ENCODE results near the gene LACTB. TPM values are rescaled to one million over a fixed set of nuclear protein-coding genes. Genes with fewer than 3 reads are reported as not detected.
"Not testable (repeated sequence)": the region's sequence is repeated elsewhere in the genome, so short reads cannot be mapped to it uniquely, and the experiment has no call there.

Gene LACTB
- polyA plus RNA-seq, 4 donors = 15.4 to 24.3 (median 18.8) TPM

DNA sequence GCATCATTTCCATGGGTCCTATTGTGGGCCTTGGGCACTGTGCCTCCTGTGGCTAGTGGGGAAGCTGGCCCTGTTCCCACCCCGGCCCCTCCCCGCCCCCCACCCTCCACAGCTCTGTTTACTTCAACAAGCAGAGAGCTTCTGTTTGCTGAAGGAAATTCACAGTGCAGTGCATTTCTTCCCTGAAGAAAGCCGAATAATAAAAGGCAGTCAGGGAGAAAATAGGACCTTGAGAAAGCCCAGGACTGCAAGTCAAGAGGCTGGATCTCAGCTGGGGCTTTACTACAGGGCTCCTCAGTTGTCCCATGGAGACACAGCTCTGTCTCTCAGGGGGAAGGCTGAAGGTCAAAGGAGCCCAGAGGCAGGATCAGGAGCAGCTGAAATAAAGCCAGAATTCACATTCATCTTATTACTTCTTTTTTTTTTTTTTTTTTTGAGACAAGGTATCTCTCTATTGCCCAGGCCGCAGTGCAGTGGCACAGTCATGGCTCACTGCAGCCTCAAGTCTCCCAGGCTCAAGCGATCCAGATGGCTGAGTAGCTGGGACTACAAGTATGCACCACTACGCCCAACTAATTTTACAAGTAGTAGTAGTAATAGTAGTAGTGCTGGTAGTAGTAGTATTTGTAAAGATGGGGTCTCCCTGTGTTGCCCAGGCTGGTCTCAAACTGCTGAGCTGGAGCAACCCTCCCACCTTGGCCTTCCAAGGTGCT, 33.0 kb upstream of the LACTB start:
- no peak for DNase-seq (ENCODE audit: low read depth in 4 of 4, low spot score in 2 of 4)

DNA sequence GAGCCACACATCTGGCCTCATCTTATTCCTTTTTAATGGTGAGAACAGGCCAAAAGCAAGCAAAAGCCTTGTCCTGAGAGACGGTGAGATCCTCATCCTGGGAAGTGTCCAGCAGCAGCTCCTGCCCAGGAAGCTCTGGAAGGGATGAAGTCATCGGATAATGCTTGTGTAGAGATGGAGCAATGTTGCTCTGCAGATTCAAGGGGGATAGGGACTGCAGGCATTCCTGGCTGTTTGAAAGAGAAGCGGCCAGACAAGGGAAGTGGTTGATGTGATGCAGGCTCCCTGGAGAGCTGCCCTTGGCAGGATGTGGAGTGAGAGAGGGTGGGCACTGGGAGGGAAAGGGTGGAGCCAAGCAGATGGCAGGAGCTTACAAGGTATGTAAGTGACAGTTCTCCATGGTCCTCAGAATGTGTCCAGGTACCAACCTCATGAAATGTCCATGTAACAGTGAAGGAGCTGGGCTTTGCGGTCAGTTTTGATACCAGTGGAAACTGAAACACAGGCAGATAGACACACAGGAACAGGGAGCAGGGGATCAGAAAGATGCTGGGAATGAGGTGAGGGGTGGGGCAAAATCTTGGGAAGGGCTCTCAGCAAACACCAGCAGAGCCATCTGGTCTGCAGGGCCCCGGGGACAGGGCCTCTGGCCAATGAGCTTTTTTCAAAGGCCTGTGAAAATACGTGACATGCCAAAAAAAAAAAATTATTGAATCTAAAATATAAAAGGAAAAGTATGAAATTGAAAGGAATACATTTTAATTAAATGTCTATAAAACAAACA, 32.2 kb upstream of the LACTB start:
- no peak for DNase-seq (ENCODE audit: low read depth in 4 of 4, low spot score in 2 of 4)

DNA sequence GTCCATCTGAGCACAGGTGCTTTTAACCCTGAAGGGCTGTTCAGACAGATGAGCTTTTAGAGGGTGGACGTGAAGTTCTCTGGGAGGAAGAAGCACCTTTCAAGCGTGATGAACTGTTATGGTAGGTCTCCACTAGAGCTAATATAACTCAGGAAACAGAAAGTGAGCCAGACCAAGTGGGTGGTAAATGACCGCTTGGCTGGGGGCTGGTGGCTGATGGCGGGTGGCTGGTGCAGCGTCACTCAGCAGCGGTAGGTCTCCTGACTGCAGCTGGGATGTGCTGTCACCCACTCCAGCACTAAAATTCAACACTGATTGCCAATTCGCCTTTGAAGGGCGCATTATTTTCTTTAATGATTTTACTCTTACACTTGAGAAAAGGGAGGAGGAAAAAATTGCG, 31.2 kb upstream of the LACTB start:
- DNase-seq (ENCODE audit: low read depth in 4 of 4, low spot score in 2 of 4) = no peak

- no peak for DNase-seq (ENCODE audit: low read depth in 4 of 4, low spot score in 2 of 4)
Measured at GRCh38 chr15:63090887-63091286, 30.8 kb upstream of the LACTB start.

DNA sequence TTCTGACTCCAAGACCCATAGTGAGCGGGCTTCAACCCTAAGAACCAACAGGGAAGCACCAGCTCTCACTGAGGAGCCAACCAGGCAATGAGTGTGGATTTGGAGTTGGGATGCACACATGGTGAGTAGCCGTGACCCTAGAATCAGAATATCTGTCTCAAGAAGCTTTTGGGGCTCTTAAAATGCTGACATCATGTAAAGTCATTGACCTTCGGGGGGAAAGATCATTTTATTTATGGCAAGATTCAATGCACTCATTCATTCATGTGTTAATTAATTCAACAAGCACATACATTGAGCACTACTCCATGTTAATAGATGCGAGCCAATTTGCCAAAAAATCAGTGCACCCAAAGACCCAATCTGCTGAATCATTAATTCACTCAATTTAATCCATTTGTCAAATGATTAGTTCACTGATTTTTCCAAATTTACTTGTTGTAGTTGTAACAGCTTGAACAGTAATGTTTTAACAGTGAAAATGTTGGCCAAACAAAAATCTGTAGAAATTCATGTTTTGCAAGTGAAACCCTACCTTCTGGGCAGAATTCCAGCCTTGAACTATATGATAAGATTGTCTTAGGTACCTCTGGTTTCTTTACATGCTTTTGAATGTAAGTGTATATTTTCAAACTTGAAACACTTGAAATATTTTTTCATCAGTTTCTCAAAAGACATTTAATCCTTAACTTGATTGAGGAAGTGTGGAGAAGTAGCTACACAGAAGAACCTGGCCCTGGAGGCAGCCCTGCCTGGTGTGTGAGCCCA, 29.8 kb upstream of the LACTB start:
- DNase-seq (ENCODE audit: low read depth in 4 of 4, low spot score in 2 of 4) = no peak

GRCh38 chr15:63093486-63094205, 28.0 kb upstream of the LACTB start:
- peak in 2 of 4 donors; percentile 61 to 71 for DNase-seq (ENCODE audit: low read depth in 4 of 4, low spot score in 2 of 4)

GRCh38 chr15:63094495-63094931, 27.1 kb upstream of the LACTB start:
- DNase-seq (ENCODE audit: low read depth in 4 of 4, low spot score in 2 of 4) = no peak

GRCh38 chr15:63096178-63096577, 25.5 kb upstream of the LACTB start:
- DNase-seq (ENCODE audit: low read depth in 4 of 4, low spot score in 2 of 4) = no peak

- DNase-seq (ENCODE audit: low read depth in 4 of 4, low spot score in 2 of 4) = not testable (repeated sequence)
Measured at GRCh38 chr15:63098901-63099300, 22.8 kb upstream of the LACTB start.

- DNase-seq (ENCODE audit: low read depth in 4 of 4, low spot score in 2 of 4) = not testable (repeated sequence)
Measured at GRCh38 chr15:63099581-63099980, 22.1 kb upstream of the LACTB start.

GRCh38 chr15:63103416-63103815, 18.2 kb upstream of the LACTB start:
- DNase-seq (ENCODE audit: low read depth in 4 of 4, low spot score in 2 of 4) = no peak

DNA sequence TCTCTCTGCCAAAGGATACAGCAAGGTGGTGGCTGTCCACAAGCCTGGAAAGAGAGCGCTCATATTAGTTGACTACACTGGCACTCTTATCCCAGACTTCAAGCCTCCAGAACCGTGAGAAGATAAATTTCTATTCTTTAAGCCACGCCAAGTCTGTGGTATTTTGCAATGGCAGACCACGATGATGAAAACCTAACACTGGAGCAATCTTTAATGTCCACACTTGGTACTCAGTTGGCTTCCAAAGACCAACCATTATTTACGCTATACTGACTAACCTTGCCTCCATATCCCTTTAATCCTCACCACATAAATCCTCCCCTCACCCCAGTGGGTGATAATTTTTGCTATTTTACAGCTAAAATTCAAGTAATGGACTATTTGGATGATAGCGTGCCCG, 16.9 kb upstream of the LACTB start:
- no peak for DNase-seq (ENCODE audit: low read depth in 4 of 4, low spot score in 2 of 4)

DNA sequence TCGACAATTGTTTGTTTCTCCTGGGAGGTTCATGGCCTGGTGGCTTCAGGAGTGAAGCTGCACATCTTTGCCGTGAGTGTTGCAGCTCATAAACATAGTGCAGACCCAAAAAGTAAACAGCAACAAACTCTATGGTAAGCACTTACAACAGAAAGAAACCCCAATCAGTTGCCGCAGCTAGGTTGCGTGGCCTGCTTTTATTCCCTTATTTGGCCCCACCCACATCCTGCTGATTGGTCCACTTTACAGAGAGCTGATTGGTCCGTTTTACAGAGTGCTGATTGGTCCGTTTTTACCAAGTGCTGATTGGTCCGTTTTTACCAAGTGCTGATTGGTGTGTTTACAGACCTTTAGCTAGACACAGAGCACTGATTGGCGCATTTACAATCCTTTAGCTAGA, 16.3 kb upstream of the LACTB start:
- not testable (repeated sequence) for DNase-seq (ENCODE audit: low read depth in 4 of 4, low spot score in 2 of 4)

DNA sequence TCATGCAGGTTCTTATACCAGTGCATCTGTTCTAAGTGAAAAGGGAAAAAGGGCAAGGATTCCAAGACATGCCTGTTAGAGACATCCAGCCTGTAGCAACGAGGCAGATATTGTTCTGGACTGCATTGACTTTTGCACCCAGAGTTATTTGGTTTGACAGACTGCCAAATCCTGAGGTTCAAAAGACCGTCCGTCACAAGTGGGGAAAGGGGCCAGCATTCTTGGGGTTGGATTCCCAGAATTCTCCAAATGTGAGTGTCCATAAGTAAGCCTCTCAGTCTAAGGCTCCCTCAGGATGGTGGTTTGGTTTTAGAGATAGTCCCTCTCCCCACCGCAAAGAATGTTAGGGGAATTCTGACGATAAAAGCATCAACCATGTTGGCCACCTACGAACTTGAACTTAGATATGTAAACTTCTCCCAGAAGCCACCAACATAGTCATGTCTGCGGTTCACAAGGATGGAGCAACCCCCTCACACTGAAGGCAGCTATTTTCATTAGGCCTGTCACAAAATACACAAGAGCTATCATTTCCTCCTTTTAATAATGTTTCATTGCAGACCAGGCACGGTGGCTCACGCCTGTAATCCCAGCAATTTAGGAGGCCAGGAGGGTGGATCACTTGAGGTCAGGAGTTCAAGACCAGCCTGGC, 13.6 kb upstream of the LACTB start:
- peak in 1 of 4 donors; percentile 44 for DNase-seq (ENCODE audit: low read depth in 4 of 4, low spot score in 2 of 4)

- DNase-seq (ENCODE audit: low read depth in 4 of 4, low spot score in 2 of 4) = no peak
Measured at GRCh38 chr15:63109498-63109897, 12.2 kb upstream of the LACTB start.

DNA sequence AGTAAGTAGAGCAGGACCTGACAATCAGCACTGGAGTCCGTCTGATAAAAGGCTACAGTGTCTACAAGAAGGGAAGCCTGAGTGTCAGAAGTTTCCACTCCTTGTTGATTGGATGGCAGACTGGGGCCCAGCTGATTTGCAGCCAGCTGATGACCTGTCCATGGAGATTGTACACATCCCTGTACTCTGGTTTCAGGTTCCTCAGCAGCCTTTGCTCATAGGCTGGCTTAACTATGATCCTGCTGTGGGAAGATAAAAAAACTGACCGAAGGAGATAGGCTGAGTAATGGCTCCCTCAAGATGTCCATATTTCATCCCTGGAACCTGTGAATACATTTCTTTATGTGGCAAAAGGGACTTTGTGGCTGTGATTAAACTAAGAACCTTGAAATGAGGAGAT, 11.7 kb upstream of the LACTB start:
- DNase-seq (ENCODE audit: low read depth in 4 of 4, low spot score in 2 of 4) = no peak

DNA sequence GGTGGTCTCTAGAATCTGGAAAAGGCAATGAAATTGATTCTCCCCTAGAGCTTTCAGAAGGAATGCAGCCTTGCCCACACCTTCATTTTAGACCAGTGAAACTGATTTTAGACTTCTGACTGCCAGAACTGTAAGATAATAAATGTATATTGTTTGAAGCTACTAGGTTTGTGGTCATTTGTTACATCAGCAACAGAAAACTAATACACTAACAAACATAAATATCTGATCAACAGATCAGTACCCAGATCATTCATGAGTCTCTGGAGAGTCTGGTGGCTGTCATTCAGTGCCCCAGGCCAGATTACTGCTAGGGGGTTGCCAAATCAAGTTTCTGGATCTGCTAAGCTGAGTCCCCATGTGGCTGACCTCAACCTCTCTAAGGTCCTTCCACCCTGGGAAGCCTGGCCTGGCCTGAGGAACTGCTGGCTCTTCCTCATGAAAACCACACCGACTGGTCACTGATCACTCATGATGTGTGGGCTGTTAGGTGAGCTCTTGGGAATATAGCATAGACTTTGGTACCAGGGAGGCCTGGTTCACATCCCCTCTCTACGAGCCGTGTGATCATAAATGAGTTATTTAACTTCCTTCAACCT, 11.1 kb upstream of the LACTB start:
- no peak for DNase-seq (ENCODE audit: low read depth in 4 of 4, low spot score in 2 of 4)

DNA sequence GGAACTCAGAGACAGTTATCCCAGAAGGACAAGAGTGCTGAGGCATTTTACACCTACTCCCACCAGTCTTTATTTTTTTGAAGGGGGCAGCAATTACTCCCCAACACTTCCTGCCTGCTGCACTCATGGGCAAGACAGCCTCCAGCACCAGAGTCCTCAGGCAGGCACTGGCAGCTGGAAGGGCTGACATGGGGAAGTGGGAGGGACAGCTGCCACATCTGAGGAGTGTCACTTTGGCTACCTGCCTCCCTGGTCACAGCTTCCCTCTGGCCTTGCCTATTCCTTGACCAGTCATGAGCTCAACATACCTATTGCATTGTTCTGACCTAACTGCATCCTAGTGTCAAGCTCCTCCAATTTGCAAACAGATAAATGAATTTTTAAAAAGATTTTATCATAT, 10.2 kb upstream of the LACTB start:
- no peak for DNase-seq (ENCODE audit: low read depth in 4 of 4, low spot score in 2 of 4)

GRCh38 chr15:63112871-63113270, 8.8 kb upstream of the LACTB start:
- DNase-seq (ENCODE audit: low read depth in 4 of 4, low spot score in 2 of 4) = no peak

DNA sequence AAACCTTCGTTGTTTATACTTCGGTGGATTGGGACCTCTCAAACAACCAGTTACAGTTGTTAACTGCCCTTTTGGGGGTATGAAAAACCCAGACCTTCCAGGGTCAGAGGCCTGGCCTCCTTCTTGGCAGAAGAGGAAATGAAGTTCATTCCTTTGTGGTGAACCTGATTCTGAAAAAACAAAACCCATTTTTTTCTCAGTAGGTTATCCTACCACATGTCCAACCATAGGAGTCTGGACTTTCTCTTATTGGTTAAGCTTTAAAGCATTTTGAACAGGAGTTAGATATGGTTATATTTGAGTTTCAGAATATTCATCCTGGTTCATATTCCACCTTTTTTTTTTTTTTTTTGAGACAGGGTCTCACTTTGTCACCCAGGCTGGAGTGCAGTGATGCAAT, 7.2 kb upstream of the LACTB start:
- DNase-seq (ENCODE audit: low read depth in 4 of 4, low spot score in 2 of 4) = no peak

Measured in left renal cortex interstitium (tissue), 4 donors.